Left lung (tissue), 10 donors: ENCODE measurements around the gene ARNT2. TPM values are rescaled to one million over a fixed set of nuclear protein-coding genes. Genes with fewer than 3 reads are reported as not detected.

ENCODE experiments used
- ATAC-seq: fragments of 200-7000 bp; cut with Tn5 transposase; one replicate; pipeline ENCODE4 v1.9.1; 2020; ENCODE audit warnings: moderate library complexity
- DNase-seq, 4 donors: peaks; one replicate each; pipeline ENCODE4 v3.0.0-alpha.2; 2013 to 2020
- H3K27ac ChIP-seq, 2 donors: fragments of 200-600 bp; sonication (generic) in 1 of 2; one replicate each; pipeline versions ENCODE4 v1.5.0 to v1.8.0; 2020 to 2021
- H3K27me3 ChIP-seq, 2 donors: fragments of 200-600 bp; sonication (generic) in 1 of 2; one replicate each; pipeline versions ENCODE4 v1.5.0 to v1.8.0; 2020 to 2021
- H3K36me3 ChIP-seq, 2 donors: fragments of 200-600 bp; sonication (generic) in 1 of 2; one replicate each; pipeline versions ENCODE4 v1.5.0 to v1.8.0; 2020 to 2021
- H3K4me1 ChIP-seq, 2 donors: fragments of 200-600 bp; one replicate each; pipeline ENCODE4 v1.8.0; 2021
- H3K4me3 ChIP-seq, 2 donors: fragments of 200-600 bp; sonication (generic) in 1 of 2; one replicate each; pipeline versions ENCODE4 v1.5.0 to v1.8.0; 2020 to 2021; ENCODE audit warnings: mild to moderate bottlenecking in 1 of 2
- H3K9me3 ChIP-seq, 2 donors: fragments of 200-600 bp; sonication (generic) in 1 of 2; one replicate each; pipeline versions ENCODE4 v1.5.0 to v1.8.0; 2020 to 2021
- intact Hi-C, 2 donors: fragments of 100-400 bp; cut with DNase I; formaldehyde crosslinking; loops; one replicate each; pipeline versions ENCODE4 v1.11.2 to v1.14.2; 2022
- polyA plus RNA-seq, 6 donors: library from polyadenylated mRNA; unstranded; fragments of 120-200 nt; gene quantifications; one replicate each; pipeline ENCODE4 v1.2.1, GENCODE V29; 2013; ENCODE audit not compliant: insufficient read length in 6 of 6
- total RNA-seq, 2 donors: library from RNA; stranded (reverse); fragmentation: NEBNext Ultra II Directional; extraction: Animal tissue kit (Norgen Biotek cat#: 25700); gene quantifications; one replicate each; pipeline ENCODE4 v1.2.1, GENCODE V29; 2021
- TF ChIP-seq, protein P1 (sequence below), 2 donors: fragments of 200-600 bp; sonication (generic) in 1 of 2; IDR thresholded peaks; one replicate each; pipeline versions ENCODE4 v1.5.0 to v1.8.0; 2021; ENCODE audit warnings: antibody characterized with exemption in 2 of 2
- donor health status: DM: no; HTN: yes; CAD: no.
- donor health status: DM: no; HTN: no; CAD: no.

The ARNT2 gene
- total and polyA plus RNA-seq, 8 donors = 9.7 to 50.8 (median 33.7) TPM

DNA sequence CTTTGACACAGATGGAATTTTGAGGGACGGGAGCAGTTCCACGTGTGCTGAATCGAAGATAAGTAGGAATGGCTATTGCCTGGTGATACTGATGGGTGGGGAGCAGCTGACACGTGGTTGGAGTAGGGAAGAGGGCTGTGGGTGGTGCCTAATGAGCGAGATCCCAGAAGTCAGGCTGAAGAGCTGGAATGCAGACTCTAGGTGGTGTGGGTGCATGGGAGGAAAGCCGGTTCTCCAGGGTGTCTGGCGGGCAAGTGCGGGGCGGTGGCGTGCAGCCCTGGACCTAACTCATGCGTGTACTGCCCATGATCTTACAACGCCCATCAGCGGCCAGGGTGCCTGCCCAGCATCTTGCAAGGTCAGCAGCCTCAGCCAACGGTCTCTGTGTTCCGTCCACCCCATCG is 63.1 kb downstream of the ARNT2 start:
- Histone ChIP-seq H3K9me3 (no peaks in the 10 kb centered on the region), H3K27ac (no peak overlapping the region), H3K36me3 (no peaks in the 10 kb centered on the region), H3K4me3 (no peak overlapping the region), H3K4me1 (no peaks in the 10 kb centered on the region), H3K27me3 (peaks cover 0 to 44% of the 10 kb centered on the region in 2 donors)
- TF ChIP-seq, protein P1, sequence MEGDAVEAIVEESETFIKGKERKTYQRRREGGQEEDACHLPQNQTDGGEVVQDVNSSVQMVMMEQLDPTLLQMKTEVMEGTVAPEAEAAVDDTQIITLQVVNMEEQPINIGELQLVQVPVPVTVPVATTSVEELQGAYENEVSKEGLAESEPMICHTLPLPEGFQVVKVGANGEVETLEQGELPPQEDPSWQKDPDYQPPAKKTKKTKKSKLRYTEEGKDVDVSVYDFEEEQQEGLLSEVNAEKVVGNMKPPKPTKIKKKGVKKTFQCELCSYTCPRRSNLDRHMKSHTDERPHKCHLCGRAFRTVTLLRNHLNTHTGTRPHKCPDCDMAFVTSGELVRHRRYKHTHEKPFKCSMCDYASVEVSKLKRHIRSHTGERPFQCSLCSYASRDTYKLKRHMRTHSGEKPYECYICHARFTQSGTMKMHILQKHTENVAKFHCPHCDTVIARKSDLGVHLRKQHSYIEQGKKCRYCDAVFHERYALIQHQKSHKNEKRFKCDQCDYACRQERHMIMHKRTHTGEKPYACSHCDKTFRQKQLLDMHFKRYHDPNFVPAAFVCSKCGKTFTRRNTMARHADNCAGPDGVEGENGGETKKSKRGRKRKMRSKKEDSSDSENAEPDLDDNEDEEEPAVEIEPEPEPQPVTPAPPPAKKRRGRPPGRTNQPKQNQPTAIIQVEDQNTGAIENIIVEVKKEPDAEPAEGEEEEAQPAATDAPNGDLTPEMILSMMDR (IDR thresholded peaks at IDR 0.05) = no peak
- ATAC-seq = no peak
- intact Hi-C loops = no loop called here
- no peak for DNase-seq

DNA sequence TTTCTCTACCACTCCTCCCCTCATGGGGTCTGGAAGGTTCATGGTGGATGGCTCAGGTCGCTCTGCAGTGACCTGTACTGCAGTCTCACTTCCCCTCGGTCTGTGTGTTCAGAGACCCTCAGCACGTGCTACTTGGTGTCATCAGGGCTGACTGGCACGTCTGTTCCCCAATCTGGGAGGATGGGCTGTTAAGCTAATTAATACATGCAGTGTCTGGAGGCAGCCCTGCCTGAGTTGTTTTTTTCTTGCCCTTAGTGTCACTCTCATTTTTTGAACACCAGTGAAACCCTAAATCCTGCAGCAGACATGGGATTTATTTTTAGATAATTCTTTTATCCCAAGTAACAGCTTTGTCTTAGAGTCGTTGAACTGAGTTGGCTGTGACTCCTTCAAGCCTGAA is 64.6 kb downstream of the ARNT2 start:
- Histone ChIP-seq H3K4me1 (no peaks in the 10 kb centered on the region), H3K4me3 (no peak overlapping the region), H3K9me3 (no peaks in the 10 kb centered on the region), H3K27ac (no peak overlapping the region), H3K27me3 (peaks cover 0 to 32% of the 10 kb centered on the region in 2 donors), H3K36me3 (no peaks in the 10 kb centered on the region)
- TF ChIP-seq, protein P1 (IDR thresholded peaks at IDR 0.05) = no peak
- intact Hi-C loops = no loop called here
- DNase-seq = no peak
- no peak for ATAC-seq

DNA sequence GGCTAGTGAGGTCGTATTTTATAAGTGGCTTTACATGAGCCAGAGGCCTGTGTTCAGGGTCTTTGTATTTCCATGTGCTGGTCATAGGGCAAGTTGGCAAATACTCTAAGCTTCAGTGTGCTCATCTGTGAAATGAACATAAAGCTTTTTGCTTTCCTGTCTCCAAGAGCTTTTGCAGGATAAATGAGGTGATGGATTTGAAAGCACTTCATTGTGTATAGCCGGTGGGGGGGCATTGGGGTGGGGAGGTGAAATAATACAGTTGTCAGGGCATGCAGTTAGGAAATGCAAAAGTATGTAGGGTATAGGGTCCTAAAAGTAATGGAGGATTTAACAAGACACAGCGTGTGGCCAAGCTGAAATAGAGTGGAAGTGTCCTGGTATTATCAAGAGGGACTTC is 67.7 kb downstream of the ARNT2 start:
- Histone ChIP-seq H3K27ac (no peak overlapping the region), H3K9me3 (peaks cover 0 to 9% of the 10 kb centered on the region in 2 donors), H3K4me1 (no peaks in the 10 kb centered on the region), H3K27me3 (peaks cover 0 to 9% of the 10 kb centered on the region in 2 donors), H3K36me3 (no peaks in the 10 kb centered on the region), H3K4me3 (no peak overlapping the region)
- intact Hi-C loops = no loop called here
- no peak for DNase-seq
- TF ChIP-seq, protein P1 (IDR thresholded peaks at IDR 0.05) = no peak
- no peak for ATAC-seq

DNA sequence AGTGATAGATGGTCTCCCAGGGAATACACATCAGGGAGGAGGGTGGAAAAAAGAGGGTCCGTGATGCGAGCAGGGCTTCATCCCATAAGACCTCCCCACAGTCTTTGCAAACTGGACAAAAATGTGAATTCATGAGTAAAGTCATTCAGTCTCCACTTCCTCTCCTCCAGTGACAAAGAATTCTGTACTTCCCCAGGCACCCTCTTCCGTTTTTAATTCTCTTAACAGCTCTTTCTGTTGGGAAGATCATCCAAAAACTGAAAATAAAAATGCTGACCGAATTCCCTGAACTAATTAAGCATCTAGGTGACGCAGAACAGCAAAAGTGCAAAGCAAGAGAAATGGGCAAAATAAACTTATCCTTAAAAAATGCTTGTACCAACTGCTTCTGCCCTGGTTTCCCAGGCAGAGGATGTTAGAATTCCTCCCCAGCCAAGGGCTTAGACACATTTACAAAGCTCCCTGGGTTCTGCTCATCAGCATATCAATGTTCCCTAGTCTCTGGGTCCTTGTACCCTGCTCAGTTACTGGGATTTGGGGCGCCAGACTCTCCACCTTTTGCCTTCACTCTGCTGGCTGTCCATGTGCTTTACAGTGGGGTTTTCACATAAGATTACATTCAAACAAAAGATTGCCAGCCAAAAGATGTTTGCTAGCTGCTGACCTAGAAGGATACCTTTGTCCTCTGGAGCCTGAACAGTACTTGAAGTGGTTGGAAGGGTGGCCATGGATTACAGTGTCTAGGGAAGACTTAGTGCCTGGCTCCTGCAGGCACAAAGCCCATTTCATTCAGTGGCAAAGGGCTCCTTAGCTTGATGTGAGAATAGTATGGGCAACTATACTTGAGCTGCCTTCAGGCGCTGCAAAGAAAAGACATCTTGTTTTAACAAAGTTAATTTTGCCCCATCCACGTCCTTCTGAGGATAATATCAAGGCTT is 69.4 kb downstream of the ARNT2 start:
- TF ChIP-seq, protein P1 (IDR thresholded peaks at IDR 0.05) = no peak
- DNase-seq = no peak
- intact Hi-C loops = no loop called here
- Histone ChIP-seq H3K27me3 (no peaks in the 10 kb centered on the region), H3K4me3 (no peak overlapping the region), H3K9me3 (peaks cover 0 to 9% of the 10 kb centered on the region in 2 donors), H3K27ac (no peak overlapping the region), H3K4me1 (no peaks in the 10 kb centered on the region), H3K36me3 (no peaks in the 10 kb centered on the region)
- ATAC-seq = no peak
